GM11168 (cell line): ENCODE results near the gene CAMTA1.

Source experiments
- in situ Hi-C: fragments of 300-500 bp; cut with MboI; formaldehyde crosslinking; loops from one replicate; pipeline ENCODE4 v1.12.0; 2022; ENCODE audit warnings: low sequenced_read_pairs; ENCODE audit not compliant: unreplicated experiment

CAMTA1 gene

GRCh38 chr1:7079637-7080036 lies 294.4 kb downstream of the CAMTA1 start:
- in situ Hi-C loops: no loop called here

DNA sequence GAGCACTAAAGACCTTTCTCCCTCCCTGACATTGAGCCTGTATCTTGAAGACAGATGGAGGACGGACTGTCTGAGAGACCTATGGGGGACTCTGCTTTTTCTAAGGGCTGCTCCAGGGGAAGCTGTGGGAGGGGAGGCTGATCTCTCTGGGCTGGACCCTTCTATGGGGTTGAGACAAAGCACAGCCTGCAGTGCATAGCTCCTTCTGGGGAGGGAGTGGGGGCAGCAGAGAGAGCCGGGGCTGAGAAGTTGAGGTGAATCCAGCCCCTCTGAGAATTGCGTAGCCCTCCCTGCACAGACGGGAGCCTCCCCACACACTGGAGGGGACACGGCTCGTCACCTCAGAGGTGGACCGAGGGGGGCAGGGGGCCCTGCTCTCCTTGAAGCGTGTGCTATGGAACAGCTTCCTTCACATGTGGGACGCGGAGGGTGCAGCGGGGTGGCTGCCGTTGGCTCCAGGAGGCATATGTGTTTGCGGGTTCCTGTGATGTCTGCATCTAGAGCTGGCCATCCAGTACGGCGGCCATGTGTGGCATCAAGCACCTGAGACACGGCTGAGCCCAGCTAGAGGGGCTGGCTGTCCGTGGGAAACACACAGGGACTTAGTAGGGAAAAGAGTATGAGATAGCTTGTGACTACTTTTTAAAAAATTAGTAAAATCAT lies 299.1 kb downstream of the CAMTA1 start:
- in situ Hi-C loops: no loop called here

DNA sequence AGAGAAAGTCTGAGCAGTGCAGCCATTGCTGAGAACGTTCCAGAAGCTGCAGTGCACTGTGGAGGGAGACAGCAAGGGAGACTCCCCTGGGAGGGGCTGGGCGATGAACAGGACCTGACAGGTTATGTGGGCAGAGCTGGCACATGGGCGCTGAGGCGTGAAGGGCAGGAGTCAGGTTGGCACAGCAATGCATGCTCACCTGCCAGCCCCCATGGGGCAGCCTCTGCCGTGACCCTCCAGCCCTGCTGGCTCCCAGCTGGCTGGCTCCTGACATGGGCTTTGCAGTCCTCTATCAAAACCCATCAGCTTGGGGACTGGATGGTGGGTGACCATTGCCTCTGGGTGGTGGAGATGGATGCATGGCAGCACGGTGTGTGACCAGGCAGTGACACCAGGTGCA lies 300.3 kb downstream of the CAMTA1 start:
- in situ Hi-C loops: no loop called here

DNA sequence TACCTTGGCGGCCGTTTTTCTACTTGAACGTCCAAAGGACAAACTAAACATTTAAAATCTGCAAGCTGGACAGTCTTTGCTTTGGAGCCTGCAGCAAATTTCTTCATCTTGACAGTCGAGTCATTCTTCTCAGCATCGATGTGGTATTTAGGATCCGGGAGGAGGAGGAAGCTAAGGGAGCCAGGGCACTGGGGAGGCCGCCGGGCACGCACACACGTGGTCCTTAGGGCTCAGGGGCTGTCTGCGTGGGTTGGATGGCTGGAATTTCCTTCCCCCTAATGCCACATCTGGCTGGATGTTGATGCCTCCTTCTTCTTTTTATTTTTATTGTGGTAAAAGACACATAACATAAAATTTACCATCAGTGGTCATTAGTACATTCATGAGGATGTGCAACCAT lies 300.9 kb downstream of the CAMTA1 start:
- in situ Hi-C loops: no loop called here

DNA sequence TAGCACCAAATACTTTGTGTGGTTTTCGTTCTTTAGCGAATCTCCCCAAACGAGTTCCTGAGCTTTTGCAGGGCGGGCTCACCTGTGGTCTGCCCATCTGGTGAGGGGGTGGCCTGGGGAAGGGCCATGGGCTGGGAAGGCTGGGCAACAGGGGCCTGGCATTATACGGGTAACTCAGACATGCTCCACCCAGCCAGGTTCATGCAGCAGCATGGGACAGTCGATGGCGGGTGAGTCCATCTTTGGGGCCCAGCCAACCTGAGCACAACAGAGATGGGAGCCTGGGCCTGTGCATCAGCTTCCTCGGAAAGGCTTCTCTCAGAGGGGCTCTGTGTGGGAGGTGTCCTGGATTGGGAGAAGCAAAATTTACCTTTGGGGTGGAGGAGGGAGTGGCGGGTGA lies 302.6 kb downstream of the CAMTA1 start:
- in situ Hi-C loops: no loop called here

- in situ Hi-C loops: no loop called here
These were observed 304.2 kb downstream of the CAMTA1 start for GRCh38 chr1:7089497-7089896.

- in situ Hi-C loops: no loop called here
These were observed 308.0 kb downstream of the CAMTA1 start for GRCh38 chr1:7093297-7093696.

DNA sequence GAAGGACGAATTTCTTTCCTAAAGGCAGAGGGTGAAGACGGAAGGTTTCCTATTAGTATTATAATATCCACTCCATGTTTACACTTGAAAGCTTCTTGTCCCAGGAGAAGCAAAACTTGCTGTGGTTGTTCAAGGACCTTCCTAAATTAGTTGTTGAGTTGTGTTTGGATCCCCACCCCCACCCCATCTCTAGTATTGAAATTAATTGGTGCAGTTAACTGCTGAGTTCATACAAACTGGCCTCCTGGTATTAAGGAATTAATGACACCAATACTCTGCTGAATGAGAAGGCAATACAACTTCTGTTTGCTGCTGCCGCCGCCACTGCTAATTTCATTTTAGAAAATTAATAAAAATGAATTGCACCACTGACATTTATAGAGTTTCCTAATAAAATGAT lies 308.8 kb downstream of the CAMTA1 start:
- in situ Hi-C loops: no loop called here

- in situ Hi-C loops: no loop called here
These were observed 309.3 kb downstream of the CAMTA1 start for GRCh38 chr1:7094509-7094908.

GRCh38 chr1:7095343-7095964 lies 310.2 kb downstream of the CAMTA1 start:
- in situ Hi-C loops: no loop called here

DNA sequence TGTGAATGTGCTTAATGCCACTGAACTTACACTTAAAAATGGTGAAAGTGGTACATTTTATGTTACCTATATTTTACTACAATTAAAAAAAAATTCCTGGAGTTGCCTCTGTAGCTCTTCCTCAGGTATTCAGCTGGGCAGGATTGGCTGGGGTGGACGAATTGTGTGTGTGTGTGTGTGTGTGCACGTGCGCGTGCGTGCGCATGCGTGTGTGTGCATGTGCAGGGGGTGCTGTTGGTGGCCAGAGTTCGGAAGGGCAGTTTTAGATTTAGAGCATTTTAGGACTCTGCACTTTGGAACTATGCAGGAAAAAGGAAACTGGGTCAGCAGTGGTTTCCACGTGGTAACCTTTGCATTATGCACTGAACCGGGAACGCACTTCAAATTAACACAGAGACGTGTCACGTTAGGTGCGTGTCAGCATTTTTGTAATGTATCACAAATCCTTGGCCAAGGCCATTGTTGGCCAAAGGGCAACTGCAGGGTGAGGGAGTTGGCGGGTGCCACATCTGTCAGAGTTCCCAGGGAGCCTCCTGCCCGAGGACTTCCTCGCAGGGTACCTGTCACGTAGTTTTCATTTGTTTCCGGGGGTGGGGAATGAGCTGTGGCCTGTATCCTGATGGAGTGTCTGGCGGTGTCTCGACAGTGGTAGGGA lies 312.8 kb downstream of the CAMTA1 start:
- in situ Hi-C loops: no loop called here

GRCh38 chr1:7098641-7099040 lies 313.4 kb downstream of the CAMTA1 start:
- in situ Hi-C loops: no loop called here

- in situ Hi-C loops: no loop called here
These were observed 315.2 kb downstream of the CAMTA1 start for GRCh38 chr1:7100479-7100878.

- in situ Hi-C loops: no loop called here
These were observed 315.9 kb downstream of the CAMTA1 start for GRCh38 chr1:7101187-7101586.

GRCh38 chr1:7103361-7103782 lies 318.1 kb downstream of the CAMTA1 start:
- in situ Hi-C loops: no loop called here

DNA sequence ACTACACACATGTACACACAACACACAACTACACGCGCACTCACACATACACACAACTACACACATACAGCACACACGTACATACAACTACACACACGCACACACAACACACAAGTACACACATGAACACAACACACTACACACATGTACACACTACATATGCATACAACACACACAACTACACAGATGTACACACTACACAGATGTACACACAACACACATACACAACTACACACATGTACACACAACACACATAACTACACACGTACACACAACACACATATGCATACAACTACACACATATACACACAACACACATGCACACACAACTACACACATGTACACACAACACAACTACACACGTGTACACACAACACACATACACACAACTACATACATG lies 318.6 kb downstream of the CAMTA1 start:
- in situ Hi-C loops: no loop called here

- in situ Hi-C loops: no loop called here
These were observed 319.1 kb downstream of the CAMTA1 start for GRCh38 chr1:7104339-7104738.

DNA sequence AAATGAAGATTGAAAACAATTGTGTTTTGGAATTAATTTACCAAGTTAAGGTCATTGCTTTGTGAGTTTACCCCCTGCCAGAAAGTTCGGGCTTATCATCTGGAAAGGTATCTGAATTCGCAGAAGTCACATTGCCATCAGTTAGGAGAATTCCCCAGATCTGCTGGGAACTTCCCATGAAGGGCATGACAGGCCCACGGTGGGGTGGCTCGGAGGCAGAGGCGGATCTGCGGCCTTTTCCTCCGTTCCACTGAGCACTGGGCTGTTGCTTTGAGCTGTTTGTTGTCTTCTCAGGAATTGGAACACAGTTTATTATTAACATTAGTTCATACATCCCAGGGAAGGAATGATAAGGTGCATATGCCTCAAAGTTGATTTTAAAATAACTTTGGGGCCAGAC lies 320.0 kb downstream of the CAMTA1 start:
- in situ Hi-C loops: no loop called here

- in situ Hi-C loops: no loop called here
These were observed 321.3 kb downstream of the CAMTA1 start for GRCh38 chr1:7106442-7107108.

DNA sequence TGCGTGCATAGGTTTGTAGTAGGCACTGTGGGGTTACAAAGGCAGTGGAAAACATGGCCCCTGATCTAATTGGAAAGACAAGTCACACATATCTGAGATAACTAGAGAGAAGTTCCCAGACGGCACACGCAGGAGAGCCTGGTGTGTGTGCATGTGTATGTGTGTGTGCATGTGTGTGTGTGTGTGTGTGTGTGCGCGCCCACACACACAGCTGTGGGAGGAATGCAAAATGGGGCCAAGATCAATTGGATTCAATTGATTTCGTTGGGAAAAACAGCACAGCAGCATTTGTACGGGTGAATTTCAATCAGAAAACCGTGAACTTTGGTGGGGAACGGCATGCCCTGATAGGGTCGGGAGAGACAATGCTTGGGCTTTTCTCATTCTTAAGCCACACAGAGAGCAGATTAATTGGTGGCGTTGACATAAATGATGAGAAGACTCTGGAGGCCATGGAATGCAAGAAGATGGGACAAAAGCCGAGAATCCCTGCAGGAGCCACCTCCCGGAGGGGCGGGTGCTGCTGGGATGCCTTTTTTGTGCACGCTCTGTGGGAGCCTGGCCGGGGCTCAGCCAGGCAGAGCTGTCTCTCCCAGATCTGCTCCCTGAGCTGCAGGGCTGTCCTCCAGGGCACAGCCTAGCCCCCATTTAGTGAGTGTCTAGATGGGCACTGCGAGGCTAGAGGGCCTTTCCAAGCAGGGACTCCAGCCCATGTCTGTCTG lies 322.0 kb downstream of the CAMTA1 start:
- in situ Hi-C loops: no loop called here

DNA sequence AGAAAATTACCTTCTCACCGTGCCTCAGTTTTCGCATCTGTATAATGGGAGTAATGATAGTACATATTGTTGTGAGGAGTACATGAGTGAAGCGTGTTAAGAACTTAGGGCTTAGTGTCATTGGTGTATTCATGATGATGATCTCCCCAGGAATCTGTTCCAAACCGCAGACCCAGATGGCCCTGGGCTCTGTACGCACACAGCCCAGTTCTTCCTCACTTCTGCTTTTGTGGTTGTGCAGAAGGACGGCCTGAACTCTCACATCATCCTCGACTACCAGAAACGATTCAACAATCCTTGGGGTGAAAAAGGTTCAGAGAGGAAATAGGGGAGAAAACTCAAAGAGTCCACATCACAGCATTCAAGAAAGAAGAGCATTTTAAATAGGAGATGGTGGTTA lies 323.0 kb downstream of the CAMTA1 start:
- in situ Hi-C loops: no loop called here
